CD4-positive, alpha-beta T cell (primary cell): ENCODE results near the gene SSH2. TPM values are rescaled to one million over a fixed set of nuclear protein-coding genes. Genes with fewer than 3 reads are reported as not detected.

Experiments used
- ATAC-seq: fragments of 200-7000 bp; cut with Tn5 transposase; one replicate; pipeline ENCODE4 v1.10.0; 2022; ENCODE audit warnings: mild to moderate bottlenecking; ENCODE audit not compliant: poor library complexity
- CTCF ChIA-PET: fragments of 350-600 bp; sonication (Branson Sonifier 250); formaldehyde crosslinking; loops from one replicate; lab custom pipeline; 2021; ENCODE audit warnings: antibody characterized with exemption, inconsistent platforms; lab: Charles Lee
- POLR2A ChIA-PET: fragments of 350-600 bp; sonication (Branson Sonifier 250); formaldehyde crosslinking; loops from one replicate; lab custom pipeline; 2021; ENCODE audit warnings: antibody characterized with exemption, inconsistent platforms; lab: Charles Lee
- DNase-seq, 14 experiments: peaks; one replicate each; pipeline ENCODE4 v3.0.0-alpha.2; 2013 to 2020; ENCODE audit warnings: mixed read lengths in 2 of 14
- H3K27ac ChIP-seq, 2 donors: one replicate each; pipeline versions ENCODE4 v1.5.1 to v1.7.0; 2013; ENCODE audit warnings: low read length in 2 of 2, low read depth in 1 of 2, mild to moderate bottlenecking in 1 of 2
- H3K27me3 ChIP-seq, 2 experiments: 1 replicate in 1 of 2; 2 replicates in 1 of 2; pipeline versions ENCODE4 v1.6.1 to v1.7.0; 2013; ENCODE audit warnings: low read length in 2 of 2, control low read depth in 1 of 2, mild to moderate bottlenecking in 1 of 2, moderate library complexity in 1 of 2; ENCODE audit not compliant: insufficient read depth in 2 of 2, control insufficient read depth in 1 of 2
- H3K36me3 ChIP-seq: one replicate; pipeline ENCODE4 v1.6.1; 2013; ENCODE audit warnings: low read length, control low read depth; ENCODE audit not compliant: insufficient read depth
- H3K4me1 ChIP-seq: one replicate; pipeline ENCODE4 v1.6.1; 2013; ENCODE audit warnings: low read length, control low read depth; ENCODE audit not compliant: insufficient read depth
- H3K4me3 ChIP-seq: one replicate; pipeline ENCODE4 v1.5.1; 2013; ENCODE audit warnings: mild to moderate bottlenecking, low read length, moderate library complexity
- H3K9me3 ChIP-seq, 2 experiments: 1 replicate in 1 of 2; 2 replicates in 1 of 2; pipeline versions ENCODE4 v1.6.1 to v1.7.0; 2013; ENCODE audit warnings: low read length in 2 of 2, mild to moderate bottlenecking in 2 of 2, control low read depth in 1 of 2, moderate library complexity in 1 of 2; ENCODE audit not compliant: control insufficient read depth in 1 of 2, insufficient read depth in 1 of 2
- H3K27ac Mint-ChIP-seq: one replicate; pipeline ENCODE4 v1.8.0; 2020; ENCODE audit warnings: mixed read lengths
- H3K27me3 Mint-ChIP-seq: one replicate; pipeline ENCODE4 v1.8.0; 2021; ENCODE audit warnings: mixed read lengths
- H3K36me3 Mint-ChIP-seq: one replicate; pipeline ENCODE4 v1.8.0; 2021; ENCODE audit warnings: low read depth, mixed read lengths
- H3K4me1 Mint-ChIP-seq: one replicate; pipeline ENCODE4 v1.8.0; 2021; ENCODE audit warnings: low read depth, mixed read lengths
- H3K4me3 Mint-ChIP-seq: one replicate; pipeline ENCODE4 v1.8.0; 2020; ENCODE audit warnings: mild to moderate bottlenecking, mixed read lengths
- H3K9me3 Mint-ChIP-seq: one replicate; pipeline ENCODE4 v1.8.0; 2020; ENCODE audit warnings: mixed read lengths
- CTCF ChIP-seq: fragments of 200-600 bp; IDR thresholded peaks from one replicate; pipeline ENCODE4 v1.8.0; 2022; ENCODE audit warnings: antibody characterized with exemption, mild to moderate bottlenecking
- intact Hi-C, 2 experiments: fragments of 100-400 bp; cut with DNase I in 1 of 2; cut with micrococcal nuclease in 1 of 2; formaldehyde crosslinking; loops; one replicate each; pipeline versions ENCODE4 v1.15.1 to v1.9.0; 2023 to 2025; cut with DNase I, micrococcal nuclease
- total RNA-seq, 174 experiments: library from RNA in 2 of 174; stranded (reverse) in 2 of 174; gene quantifications; one replicate each; pipeline ENCODE4 v1.2.3 and lab custom pipeline; 2021 to 2026

Gene SSH2
- total RNA-seq, 2 experiments from 2014 or later = 73.4 to 81.5 TPM

- DNase-seq (peak in 3 of 14 experiments; percentile 43 to 58 (median 49)), ATAC-seq (no peak)
- POLR2A ChIA-PET = interaction anchor here (1.0 to 3.2 kb wide), 9 partner anchors 13 to 336 kb away, joined by 3 to 29 read pairs (median 3); partner anchors contain the start of gene SSH2
- Mint-ChIP-seq H3K36me3 (no peaks in the 10 kb centered on the region), H3K27me3 (no peaks in the 10 kb centered on the region), H3K4me1 (peaks cover 35% of the 10 kb centered on the region), H3K9me3 (no peaks in the 10 kb centered on the region), H3K4me3 (peak overlapping the region; percentile 89), H3K27ac (no peak overlapping the region)
- intact Hi-C loops = loop anchor here in 1 of 2 experiments (1.0 kb wide), 1 partner anchor 17 kb away; no protein-coding TSS in a partner anchor
- H3K4me1 ChIP-seq = peaks cover 48% of the 10 kb centered on the region
- H3K27ac ChIP-seq = no peak overlapping the region
- CTCF ChIA-PET = interaction anchor here (1.2 to 4.9 kb wide), 4 partner anchors 9 to 186 kb away, joined by 3 to 96 read pairs (median 19); no protein-coding TSS in a partner anchor
- TF ChIP-seq CTCF = peak; percentile 15
- H3K9me3 ChIP-seq = no peaks in the 10 kb centered on the region
- H3K4me3 ChIP-seq = peak overlapping the region; percentile 52
- H3K27me3 ChIP-seq = no peaks in the 10 kb centered on the region
- no peaks in the 10 kb centered on the region for H3K36me3 ChIP-seq
Measured at GRCh38 chr17:29593591-29594518, 336.2 kb downstream of the SSH2 start.

- Histone ChIP-seq H3K36me3 (no peaks in the 10 kb centered on the region), H3K9me3 (no peaks in the 10 kb centered on the region), H3K27me3 (no peaks in the 10 kb centered on the region), H3K27ac (no peak within 1 kb of the TSS), H3K4me3 (peak within 1 kb of the TSS; percentile 67), H3K4me1 (peaks cover 57% of the 10 kb centered on the region)
- Mint-ChIP-seq H3K9me3 (no peaks in the 10 kb centered on the region), H3K27me3 (no peaks in the 10 kb centered on the region), H3K36me3 (peaks cover 4% of the 10 kb centered on the region), H3K4me3 (peak within 1 kb of the TSS; percentile 92), H3K4me1 (peaks cover 40% of the 10 kb centered on the region), H3K27ac (peak within 1 kb of the TSS; percentile 18)
- POLR2A ChIA-PET = interaction anchor here (1.0 to 3.2 kb wide), 7 partner anchors 20 to 337 kb away, joined by 3 to 29 read pairs (median 3); partner anchors contain the start of gene SSH2
- no peak for TF ChIP-seq CTCF
- CTCF ChIA-PET = interaction anchor here (1.2 to 4.9 kb wide), 5 partner anchors 8 to 113 kb away, joined by 3 to 96 read pairs (median 7); no protein-coding TSS in a partner anchor
- intact Hi-C loops = no loop called here
- DNase-seq (peak in 4 of 14 experiments; percentile 31 to 67 (median 60)), ATAC-seq (no peak)
Measured at GRCh38 chr17:29592850-29593551, 337.0 kb downstream of the SSH2 start, which contains the start of gene ANKRD13B. Gene ANKRD13B, plus strand, starts transcription at chr17:29593132. Its CDS starts 490 bp downstream, at chr17:29593622.
